ENCODE results near the gene LRP1.

Gene LRP1

DNA sequence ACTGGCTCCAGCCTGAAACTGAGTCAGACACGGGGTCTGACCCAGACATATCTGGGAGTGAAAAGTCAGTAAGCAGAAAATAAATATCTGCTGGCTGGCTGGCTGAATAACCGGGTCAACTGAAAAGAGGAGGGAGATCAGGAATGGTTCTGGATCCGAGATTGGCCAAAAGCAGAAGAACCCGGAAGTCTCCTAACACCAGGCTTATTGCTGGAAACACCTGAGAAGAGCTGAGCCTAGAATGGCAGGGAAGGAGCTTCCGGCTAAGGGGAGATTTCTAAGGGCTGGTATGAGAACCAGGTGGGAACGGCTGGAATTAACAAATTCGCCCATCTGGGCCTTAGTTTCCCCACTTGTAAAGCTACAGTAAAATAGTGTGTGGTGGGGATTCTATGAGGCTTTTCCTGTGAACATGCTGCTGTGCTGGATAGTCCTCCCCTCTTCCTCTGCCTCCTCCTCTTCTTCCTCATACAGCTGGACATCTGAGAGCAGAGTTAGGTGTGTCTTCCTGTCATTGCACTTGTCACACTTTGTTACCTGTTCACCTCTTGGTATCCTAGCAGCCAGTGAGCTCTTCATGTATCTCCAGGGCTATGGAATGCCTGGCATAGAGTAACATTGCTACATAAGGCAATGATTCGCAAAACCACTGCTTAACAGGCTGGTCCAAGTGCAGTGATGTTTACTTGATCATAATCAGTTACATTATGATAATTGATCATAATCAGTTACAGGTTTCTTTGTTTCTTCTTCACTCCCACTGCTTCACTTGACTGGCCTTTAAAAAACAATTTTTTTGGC, 99.2 kb downstream of the LRP1 start:
- Histone ChIP-seq H3K9me3 (replicated peaks; ENCODE audit: low read length) (no peaks in the 10 kb centered on the region), H3K4me3 (ENCODE audit: low read length) (no peak overlapping the region), H3K4me1 (ENCODE audit: control insufficient read depth, insufficient read depth, low read length) (peaks cover 25% of the 10 kb centered on the region), H3K27me3 (ENCODE audit: control insufficient read depth, insufficient read depth, low read length) (no peaks in the 10 kb centered on the region), H3K36me3 (ENCODE audit: insufficient read depth, low read length) (peaks cover 16% of the 10 kb centered on the region), H3K4me2 (ENCODE audit: low read length) (no peak overlapping the region), H3K9ac (ENCODE audit: low read depth, low read length) (no peak overlapping the region)

DNA sequence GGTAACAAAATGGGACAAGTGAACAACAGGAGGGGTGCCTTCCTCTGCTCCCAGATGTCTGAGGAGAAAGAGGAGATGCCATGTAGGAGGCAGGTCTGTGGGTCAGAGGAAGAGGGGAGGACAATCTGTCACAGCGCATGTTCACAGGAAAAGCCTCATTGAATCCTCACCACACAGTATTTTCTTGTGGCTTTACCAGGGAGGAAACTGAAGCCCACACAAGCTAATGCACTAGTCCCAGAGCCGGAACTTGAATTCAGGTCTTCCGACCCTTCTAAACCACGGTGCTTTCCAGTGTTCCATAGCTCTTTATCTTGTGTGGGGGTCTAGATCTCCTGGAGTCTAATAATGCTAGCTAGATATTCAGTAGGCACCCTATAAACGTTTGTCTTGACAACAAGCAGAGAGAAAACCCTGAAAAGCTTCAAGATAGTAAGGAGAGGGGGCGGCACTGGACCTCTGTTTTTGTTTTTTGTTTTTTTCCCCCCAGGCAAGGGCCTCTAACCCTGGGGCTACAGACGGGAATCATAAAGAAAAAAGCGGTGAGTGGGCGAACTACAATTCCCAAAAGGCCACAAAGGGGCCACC, 100.9 kb downstream of the LRP1 start:
- peaks cover 32% of the 10 kb centered on the region for H3K36me3 ChIP-seq (ENCODE audit: insufficient read depth, low read length)
- peak overlapping the region; percentile 88 for H3K4me2 ChIP-seq (ENCODE audit: low read length)
- peaks cover 32% of the 10 kb centered on the region for H3K4me1 ChIP-seq (ENCODE audit: control insufficient read depth, insufficient read depth, low read length)
- H3K4me3 ChIP-seq (ENCODE audit: low read length): peak overlapping the region; percentile 88
- H3K9me3 ChIP-seq (replicated peaks; ENCODE audit: low read length): no peaks in the 10 kb centered on the region
- H3K27me3 ChIP-seq (ENCODE audit: control insufficient read depth, insufficient read depth, low read length): no peaks in the 10 kb centered on the region
- peak overlapping the region; percentile 99 for H3K9ac ChIP-seq (ENCODE audit: low read depth, low read length)

DNA sequence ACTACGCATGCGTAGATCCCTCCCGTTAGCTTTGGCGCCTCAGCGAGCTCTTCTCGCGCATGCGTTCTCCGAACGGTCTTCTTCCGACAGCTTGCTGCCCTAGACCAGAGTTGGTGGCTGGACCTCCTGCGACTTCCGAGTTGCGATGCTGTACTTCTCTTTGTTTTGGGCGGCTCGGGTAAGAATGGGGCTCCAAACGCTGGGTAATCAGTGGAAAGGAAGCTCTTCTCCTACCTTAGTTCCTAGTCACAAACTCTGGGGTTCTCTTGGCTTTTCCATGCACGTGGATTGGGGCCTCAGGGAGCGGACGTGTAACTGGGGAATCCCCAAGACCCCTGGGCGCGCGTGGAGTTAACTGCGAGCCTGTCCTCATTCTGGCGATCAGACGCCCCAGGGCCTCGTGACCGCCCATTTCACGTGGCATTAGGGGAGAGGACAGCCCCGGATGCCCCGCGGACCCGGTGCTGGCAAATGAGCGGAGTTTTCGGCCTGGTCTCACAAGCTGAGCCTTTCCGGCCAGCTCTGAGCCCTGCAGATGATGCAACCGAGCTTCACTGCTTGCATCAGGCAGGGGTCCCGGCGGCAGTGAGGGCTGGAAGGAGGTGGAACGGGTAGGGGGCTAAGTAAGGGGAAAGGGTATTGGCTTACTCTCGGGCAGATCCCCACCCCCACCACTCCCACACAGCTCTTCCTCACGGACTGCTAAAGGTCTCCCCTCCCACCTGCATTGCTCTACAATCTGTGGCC, 101.5 kb downstream of the LRP1 start, which contains the start of gene SHMT2:
Gene SHMT2 (plus strand): TSS at position 78 of the 747 bp plus-strand sequence. CDS start 68 bp downstream, at position 146.
- Histone ChIP-seq H3K27me3 (ENCODE audit: control insufficient read depth, insufficient read depth, low read length) (no peaks in the 10 kb centered on the region), H3K4me3 (ENCODE audit: low read length) (peak within 1 kb of the TSS; percentile 88), H3K9ac (ENCODE audit: low read depth, low read length) (peak within 1 kb of the TSS; percentile 99), H3K4me2 (ENCODE audit: low read length) (peak within 1 kb of the TSS; percentile 88), H3K4me1 (ENCODE audit: control insufficient read depth, insufficient read depth, low read length) (peaks cover 33% of the 10 kb centered on the region), H3K36me3 (ENCODE audit: insufficient read depth, low read length) (peaks cover 35% of the 10 kb centered on the region), H3K9me3 (replicated peaks; ENCODE audit: low read length) (no peaks in the 10 kb centered on the region)

DNA sequence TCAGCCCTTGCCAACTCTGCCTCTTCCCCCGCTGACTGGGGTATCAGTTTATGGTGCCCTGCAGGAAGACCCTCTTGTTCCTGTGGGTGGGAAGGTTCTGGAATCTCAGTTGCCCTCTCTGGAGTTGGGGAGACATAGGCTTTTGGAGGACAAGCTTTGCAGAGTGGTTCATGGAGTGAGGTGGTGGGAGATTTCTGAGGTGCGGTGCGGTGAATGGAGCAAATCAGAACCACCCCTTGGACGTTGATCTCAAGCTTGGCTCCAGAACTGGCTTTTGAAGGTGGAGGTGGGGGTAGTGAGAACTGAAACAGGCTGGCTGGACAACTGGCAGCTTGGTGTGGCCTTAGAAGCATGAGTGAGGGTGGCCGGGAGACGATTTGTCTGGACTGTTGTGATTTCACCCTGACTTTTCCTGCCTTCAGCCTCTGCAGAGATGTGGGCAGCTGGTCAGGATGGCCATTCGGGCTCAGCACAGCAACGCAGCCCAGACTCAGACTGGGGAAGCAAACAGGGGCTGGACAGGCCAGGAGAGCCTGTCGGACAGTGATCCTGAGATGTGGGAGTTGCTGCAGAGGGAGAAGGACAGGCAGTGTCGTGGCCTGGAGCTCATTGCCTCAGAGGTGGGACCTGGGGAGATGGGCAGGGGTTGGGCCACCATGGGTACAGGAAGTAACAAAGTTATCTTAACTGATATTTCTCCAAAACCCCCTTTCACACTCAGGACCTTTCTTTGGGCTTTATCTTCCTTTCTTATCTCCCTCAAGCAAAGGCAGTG, 102.3 kb downstream of the LRP1 start:
- Histone ChIP-seq H3K4me2 (ENCODE audit: low read length) (peak overlapping the region; percentile 88), H3K4me1 (ENCODE audit: control insufficient read depth, insufficient read depth, low read length) (peaks cover 39% of the 10 kb centered on the region), H3K9me3 (replicated peaks; ENCODE audit: low read length) (no peaks in the 10 kb centered on the region), H3K9ac (ENCODE audit: low read depth, low read length) (peak overlapping the region; percentile 99), H3K4me3 (ENCODE audit: low read length) (peak overlapping the region; percentile 88), H3K36me3 (ENCODE audit: insufficient read depth, low read length) (peaks cover 42% of the 10 kb centered on the region), H3K27me3 (ENCODE audit: control insufficient read depth, insufficient read depth, low read length) (no peaks in the 10 kb centered on the region)

DNA sequence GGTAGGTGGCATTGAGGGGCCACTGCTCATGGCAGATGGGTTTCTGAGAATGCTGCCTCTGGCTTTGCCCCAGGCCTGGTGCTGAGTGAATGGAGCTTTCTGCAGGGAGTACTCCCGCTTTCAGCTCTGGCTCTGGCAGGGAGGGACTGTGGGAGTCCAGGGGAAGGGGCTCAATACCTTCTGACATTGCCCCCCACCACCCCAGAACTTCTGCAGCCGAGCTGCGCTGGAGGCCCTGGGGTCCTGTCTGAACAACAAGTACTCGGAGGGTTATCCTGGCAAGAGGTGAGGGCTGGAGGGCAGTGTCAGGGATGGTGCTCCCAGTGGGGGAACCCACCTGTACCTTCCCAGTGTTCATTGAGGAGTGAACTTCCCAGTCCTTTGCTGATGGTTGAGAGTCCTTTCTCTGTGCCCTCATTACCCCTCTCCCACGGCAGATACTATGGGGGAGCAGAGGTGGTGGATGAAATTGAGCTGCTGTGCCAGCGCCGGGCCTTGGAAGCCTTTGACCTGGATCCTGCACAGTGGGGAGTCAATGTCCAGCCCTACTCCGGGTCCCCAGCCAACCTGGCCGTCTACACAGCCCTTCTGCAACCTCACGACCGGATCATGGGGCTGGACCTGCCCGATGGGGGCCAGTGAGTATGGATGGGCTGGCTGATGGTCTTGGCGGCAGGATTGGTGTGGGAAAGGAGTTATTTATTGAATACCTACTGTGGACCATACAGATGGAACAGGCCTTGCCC, 103.2 kb downstream of the LRP1 start:
- Histone ChIP-seq H3K4me1 (ENCODE audit: control insufficient read depth, insufficient read depth, low read length) (peaks cover 40% of the 10 kb centered on the region), H3K4me3 (ENCODE audit: low read length) (peak overlapping the region; percentile 88), H3K9ac (ENCODE audit: low read depth, low read length) (peak overlapping the region; percentile 99), H3K36me3 (ENCODE audit: insufficient read depth, low read length) (peaks cover 45% of the 10 kb centered on the region), H3K4me2 (ENCODE audit: low read length) (peak overlapping the region; percentile 88), H3K27me3 (ENCODE audit: control insufficient read depth, insufficient read depth, low read length) (no peaks in the 10 kb centered on the region), H3K9me3 (replicated peaks; ENCODE audit: low read length) (no peaks in the 10 kb centered on the region)

DNA sequence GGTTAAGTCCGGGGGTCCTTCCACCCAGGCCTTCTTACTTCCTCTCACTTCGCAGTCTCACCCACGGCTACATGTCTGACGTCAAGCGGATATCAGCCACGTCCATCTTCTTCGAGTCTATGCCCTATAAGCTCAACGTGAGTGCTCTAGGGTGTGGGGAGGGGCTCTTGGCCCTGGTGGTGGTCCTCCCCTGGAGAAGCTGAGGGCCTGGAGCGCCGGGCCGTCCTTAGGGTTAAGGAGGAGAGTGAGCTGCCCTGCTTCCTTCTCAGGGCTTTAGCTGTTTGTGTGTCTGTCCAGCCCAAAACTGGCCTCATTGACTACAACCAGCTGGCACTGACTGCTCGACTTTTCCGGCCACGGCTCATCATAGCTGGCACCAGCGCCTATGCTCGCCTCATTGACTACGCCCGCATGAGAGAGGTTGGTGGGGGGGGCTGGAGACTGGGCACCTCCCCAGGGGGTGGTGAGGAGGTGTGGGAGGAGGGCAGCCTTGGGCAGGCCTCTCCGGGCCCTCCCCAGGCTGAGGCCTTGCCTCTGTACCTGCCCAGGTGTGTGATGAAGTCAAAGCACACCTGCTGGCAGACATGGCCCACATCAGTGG, 104.0 kb downstream of the LRP1 start:
- H3K9me3 ChIP-seq (replicated peaks; ENCODE audit: low read length): no peaks in the 10 kb centered on the region
- H3K36me3 ChIP-seq (ENCODE audit: insufficient read depth, low read length): peaks cover 45% of the 10 kb centered on the region
- no peak overlapping the region for H3K9ac ChIP-seq (ENCODE audit: low read depth, low read length)
- peaks cover 40% of the 10 kb centered on the region for H3K4me1 ChIP-seq (ENCODE audit: control insufficient read depth, insufficient read depth, low read length)
- no peak overlapping the region for H3K4me3 ChIP-seq (ENCODE audit: low read length)
- no peaks in the 10 kb centered on the region for H3K27me3 ChIP-seq (ENCODE audit: control insufficient read depth, insufficient read depth, low read length)
- H3K4me2 ChIP-seq (ENCODE audit: low read length): peak overlapping the region; percentile 88

DNA sequence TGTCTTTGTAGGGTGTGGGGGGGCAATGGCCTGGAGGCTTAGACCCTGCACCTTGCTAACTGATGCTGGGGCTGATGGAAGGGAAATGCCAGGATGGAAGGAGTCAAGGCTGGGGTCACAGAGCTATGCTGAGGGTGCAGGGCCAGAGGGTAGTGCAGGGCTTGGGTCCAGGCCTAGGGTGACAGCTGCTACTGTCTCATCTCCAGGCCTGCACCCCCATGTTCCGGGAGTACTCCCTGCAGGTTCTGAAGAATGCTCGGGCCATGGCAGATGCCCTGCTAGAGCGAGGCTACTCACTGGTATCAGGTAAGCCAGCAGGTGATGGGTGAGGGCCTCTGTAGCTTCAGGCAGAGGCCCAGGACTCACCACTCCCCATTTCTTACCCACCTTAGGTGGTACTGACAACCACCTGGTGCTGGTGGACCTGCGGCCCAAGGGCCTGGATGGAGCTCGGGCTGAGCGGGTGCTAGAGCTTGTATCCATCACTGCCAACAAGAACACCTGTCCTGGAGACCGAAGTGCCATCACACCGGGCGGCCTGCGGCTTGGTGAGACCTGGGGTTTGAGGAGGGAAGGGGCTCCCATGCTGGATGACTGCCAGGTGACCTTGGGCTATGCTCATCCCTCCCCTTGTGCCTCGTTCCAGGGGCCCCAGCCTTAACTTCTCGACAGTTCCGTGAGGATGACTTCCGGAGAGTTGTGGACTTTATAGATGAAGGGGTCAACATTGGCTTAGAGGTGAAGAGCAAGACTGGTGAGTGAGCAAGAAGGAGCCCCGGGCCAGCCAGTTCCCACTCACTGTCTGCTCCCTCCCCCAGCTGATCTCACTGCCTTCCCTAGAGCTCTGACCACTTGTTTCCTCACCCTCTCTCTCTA, 105.3 kb downstream of the LRP1 start:
- H3K4me3 ChIP-seq (ENCODE audit: low read length): no peak overlapping the region
- no peak overlapping the region for H3K4me2 ChIP-seq (ENCODE audit: low read length)
- H3K9me3 ChIP-seq (replicated peaks; ENCODE audit: low read length): no peaks in the 10 kb centered on the region
- H3K4me1 ChIP-seq (ENCODE audit: control insufficient read depth, insufficient read depth, low read length): peaks cover 49% of the 10 kb centered on the region
- no peaks in the 10 kb centered on the region for H3K27me3 ChIP-seq (ENCODE audit: control insufficient read depth, insufficient read depth, low read length)
- H3K9ac ChIP-seq (ENCODE audit: low read depth, low read length): no peak overlapping the region
- peaks cover 45% of the 10 kb centered on the region for H3K36me3 ChIP-seq (ENCODE audit: insufficient read depth, low read length)

DNA sequence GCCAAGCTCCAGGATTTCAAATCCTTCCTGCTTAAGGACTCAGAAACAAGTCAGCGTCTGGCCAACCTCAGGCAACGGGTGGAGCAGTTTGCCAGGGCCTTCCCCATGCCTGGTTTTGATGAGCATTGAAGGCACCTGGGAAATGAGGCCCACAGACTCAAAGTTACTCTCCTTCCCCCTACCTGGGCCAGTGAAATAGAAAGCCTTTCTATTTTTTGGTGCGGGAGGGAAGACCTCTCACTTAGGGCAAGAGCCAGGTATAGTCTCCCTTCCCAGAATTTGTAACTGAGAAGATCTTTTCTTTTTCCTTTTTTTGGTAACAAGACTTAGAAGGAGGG, 105.9 kb downstream of the LRP1 start:
- H3K4me1 ChIP-seq (ENCODE audit: control insufficient read depth, insufficient read depth, low read length): peaks cover 48% of the 10 kb centered on the region
- H3K9me3 ChIP-seq (replicated peaks; ENCODE audit: low read length): no peaks in the 10 kb centered on the region
- H3K27me3 ChIP-seq (ENCODE audit: control insufficient read depth, insufficient read depth, low read length): no peaks in the 10 kb centered on the region
- H3K4me3 ChIP-seq (ENCODE audit: low read length): no peak overlapping the region
- H3K36me3 ChIP-seq (ENCODE audit: insufficient read depth, low read length): peaks cover 45% of the 10 kb centered on the region
- H3K4me2 ChIP-seq (ENCODE audit: low read length): no peak overlapping the region
- no peak overlapping the region for H3K9ac ChIP-seq (ENCODE audit: low read depth, low read length)

DNA sequence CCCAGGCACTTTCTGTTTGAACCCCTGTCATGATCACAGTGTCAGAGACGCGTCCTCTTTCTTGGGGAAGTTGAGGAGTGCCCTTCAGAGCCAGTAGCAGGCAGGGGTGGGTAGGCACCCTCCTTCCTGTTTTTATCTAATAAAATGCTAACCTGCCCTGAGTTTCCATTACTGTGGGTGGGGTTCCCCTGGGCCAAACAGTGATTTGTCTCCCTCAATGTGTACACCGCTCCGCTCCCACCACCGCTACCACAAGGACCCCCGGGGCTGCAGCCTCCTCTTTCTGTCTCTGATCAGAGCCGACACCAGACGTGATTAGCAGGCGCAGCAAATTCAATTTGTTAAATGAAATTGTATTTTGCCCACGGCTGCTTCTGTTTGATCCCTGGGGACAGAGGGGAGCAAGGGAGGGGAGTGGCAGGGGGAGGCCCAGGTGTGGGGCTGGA, 106.3 kb downstream of the LRP1 start:
- H3K9ac ChIP-seq (ENCODE audit: low read depth, low read length): no peak overlapping the region
- H3K36me3 ChIP-seq (ENCODE audit: insufficient read depth, low read length): peaks cover 45% of the 10 kb centered on the region
- H3K4me2 ChIP-seq (ENCODE audit: low read length): no peak overlapping the region
- H3K4me1 ChIP-seq (ENCODE audit: control insufficient read depth, insufficient read depth, low read length): peaks cover 50% of the 10 kb centered on the region
- H3K9me3 ChIP-seq (replicated peaks; ENCODE audit: low read length): no peaks in the 10 kb centered on the region
- H3K27me3 ChIP-seq (ENCODE audit: control insufficient read depth, insufficient read depth, low read length): no peaks in the 10 kb centered on the region
- H3K4me3 ChIP-seq (ENCODE audit: low read length): no peak overlapping the region

Data from skeletal muscle satellite cell (primary cell).